GM12865 (cell line): ENCODE measurements around the gene NOP53.
"Not testable (repeated sequence)": the region's sequence is repeated elsewhere in the genome, so short reads cannot be mapped to it uniquely, and the experiment has no call there.

Source experiments
- DNase-seq: peaks from one replicate; pipeline ENCODE4 v3.0.0; 2010; ENCODE audit warnings: low read depth
- H3K4me3 ChIP-seq: 2 replicates; pipeline ENCODE4 v1.5.1; 2011; ENCODE audit warnings: mild to moderate bottlenecking, low read depth, low read length, control low read depth
- TF ChIP-seq, protein P1 (sequence below): IDR thresholded peaks from 2 replicates; pipeline ENCODE4 v1.5.1; 2011; ENCODE audit warnings: low read length, control low read depth, low read depth, inconsistent platforms; ENCODE audit not compliant: insufficient read depth; ENCODE audit errors: missing control alignments

NOP53 gene

GRCh38 chr19:47767349-47767748 is 22.0 kb downstream of the NOP53 start:
- no peak overlapping the region for H3K4me3 ChIP-seq
- DNase-seq = no peak
- TF ChIP-seq, protein P1, sequence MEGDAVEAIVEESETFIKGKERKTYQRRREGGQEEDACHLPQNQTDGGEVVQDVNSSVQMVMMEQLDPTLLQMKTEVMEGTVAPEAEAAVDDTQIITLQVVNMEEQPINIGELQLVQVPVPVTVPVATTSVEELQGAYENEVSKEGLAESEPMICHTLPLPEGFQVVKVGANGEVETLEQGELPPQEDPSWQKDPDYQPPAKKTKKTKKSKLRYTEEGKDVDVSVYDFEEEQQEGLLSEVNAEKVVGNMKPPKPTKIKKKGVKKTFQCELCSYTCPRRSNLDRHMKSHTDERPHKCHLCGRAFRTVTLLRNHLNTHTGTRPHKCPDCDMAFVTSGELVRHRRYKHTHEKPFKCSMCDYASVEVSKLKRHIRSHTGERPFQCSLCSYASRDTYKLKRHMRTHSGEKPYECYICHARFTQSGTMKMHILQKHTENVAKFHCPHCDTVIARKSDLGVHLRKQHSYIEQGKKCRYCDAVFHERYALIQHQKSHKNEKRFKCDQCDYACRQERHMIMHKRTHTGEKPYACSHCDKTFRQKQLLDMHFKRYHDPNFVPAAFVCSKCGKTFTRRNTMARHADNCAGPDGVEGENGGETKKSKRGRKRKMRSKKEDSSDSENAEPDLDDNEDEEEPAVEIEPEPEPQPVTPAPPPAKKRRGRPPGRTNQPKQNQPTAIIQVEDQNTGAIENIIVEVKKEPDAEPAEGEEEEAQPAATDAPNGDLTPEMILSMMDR = no peak

GRCh38 chr19:47768604-47769003 is 23.3 kb downstream of the NOP53 start:
- TF ChIP-seq, protein P1 = no peak
- no peak overlapping the region for H3K4me3 ChIP-seq
- DNase-seq = no peak

DNA sequence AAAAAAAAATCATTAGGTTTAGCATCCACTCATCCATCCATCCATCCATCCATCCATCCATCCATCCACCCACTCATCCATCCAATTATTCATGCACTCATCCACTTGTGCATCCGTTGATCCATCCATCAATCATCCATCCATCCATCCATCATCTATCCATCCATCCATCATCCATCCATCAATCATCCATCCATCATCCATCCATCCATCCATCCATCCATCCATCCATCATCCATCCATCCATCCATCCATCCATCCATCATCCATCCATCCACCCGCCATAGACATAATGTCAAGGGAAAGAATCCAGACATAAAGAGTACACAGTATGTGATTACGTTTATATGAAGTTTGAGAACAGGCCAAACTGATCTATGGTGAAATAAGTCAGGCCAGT is 24.2 kb downstream of the NOP53 start:
- TF ChIP-seq, protein P1 = no peak
- H3K4me3 ChIP-seq = no peak overlapping the region
- DNase-seq = no peak

- H3K4me3 ChIP-seq, DNase-seq: not testable (repeated sequence)
These were observed 25.9 kb downstream of the NOP53 start for GRCh38 chr19:47771291-47771690.

DNA sequence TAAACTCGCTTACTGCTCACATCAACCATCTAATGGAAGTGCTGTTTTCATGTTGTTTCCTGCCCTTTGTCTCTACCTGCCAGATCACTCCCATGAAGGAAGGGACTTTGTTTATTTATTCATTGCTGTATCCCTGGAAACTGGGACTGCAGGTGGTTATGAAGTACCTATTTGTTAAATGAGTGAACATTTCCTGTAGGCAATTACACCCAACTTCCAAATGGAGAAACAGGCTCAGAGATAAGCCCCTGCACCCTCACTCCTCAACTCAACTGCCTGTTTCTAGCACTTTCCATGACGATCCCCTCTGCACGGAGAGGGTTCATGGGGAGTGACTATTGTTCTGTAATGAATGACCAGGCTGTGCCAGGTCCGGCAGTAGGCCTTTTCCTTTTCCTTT is 31.2 kb downstream of the NOP53 start:
- TF ChIP-seq, protein P1 = no peak
- DNase-seq = no peak
- no peak overlapping the region for H3K4me3 ChIP-seq

DNA sequence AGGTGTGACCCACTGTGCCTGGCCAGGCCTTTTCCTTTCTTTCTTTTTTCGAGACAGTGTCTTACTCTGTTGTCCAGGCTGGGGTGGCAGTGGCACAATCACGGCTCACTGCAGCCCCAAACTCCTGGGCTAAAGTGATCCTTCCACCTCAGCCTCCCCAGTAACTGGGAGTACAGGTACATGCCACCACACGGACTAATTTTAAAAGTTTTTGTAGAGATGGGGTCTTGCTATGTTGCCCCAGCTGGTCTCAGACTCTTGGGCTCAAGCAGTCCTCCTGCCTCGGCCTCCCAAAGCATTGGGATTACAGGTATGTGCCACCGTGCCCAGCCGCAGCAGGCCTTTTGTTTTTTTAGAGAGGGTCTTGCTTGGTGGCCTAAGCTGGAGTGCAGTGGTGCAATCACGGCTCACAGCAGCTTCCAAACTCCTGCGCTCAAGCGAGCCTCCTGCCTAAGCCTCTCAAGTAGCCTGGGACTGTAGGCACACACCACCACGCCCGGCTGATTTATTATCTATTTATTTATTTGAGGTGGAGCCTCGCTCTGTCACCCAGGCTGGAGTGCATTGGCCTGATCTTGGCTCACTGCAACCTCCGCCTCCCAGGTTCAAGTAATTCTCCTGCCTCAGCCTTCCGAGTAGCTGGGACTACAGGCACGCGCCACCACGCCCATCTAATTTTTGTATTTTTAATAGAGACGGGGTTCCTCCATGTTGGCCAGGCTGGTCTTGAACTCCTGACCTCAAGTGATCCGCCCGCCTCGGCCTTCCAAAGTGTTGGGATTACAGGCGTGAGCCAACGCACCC is 32.1 kb downstream of the NOP53 start:
- DNase-seq = not testable (repeated sequence)
- H3K4me3 ChIP-seq = peak overlapping the region; percentile 70

- peak within 1 kb of the TSS; percentile 70 for H3K4me3 ChIP-seq
- peak; percentile 91 for DNase-seq
- TF ChIP-seq, protein P1 = no peak
These were observed 33.0 kb downstream of the NOP53 start, which contains the start of gene SELENOW for GRCh38 chr19:47778049-47778953. Gene SELENOW, plus strand, starts transcription at chr19:47778703. Its CDS starts 83 bp downstream, at chr19:47778786.
